Esophagus muscularis mucosa (tissue), 3 donors: ENCODE measurements around the gene TMSB10.

Source experiments
- CTCF ChIP-seq, 3 experiments: fragments of 200-600 bp in 2 of 3; fragments of 450-650 bp in 1 of 3; sonication (generic) in 2 of 3; IDR thresholded peaks; one replicate each; pipeline ENCODE4 v1.5.1; 2017 to 2019; ENCODE audit warnings: antibody characterized with exemption in 3 of 3, mild to moderate bottlenecking in 2 of 3, moderate library complexity in 1 of 3
- POLR2A ChIP-seq: fragments of 450-650 bp; IDR thresholded peaks from one replicate; pipeline ENCODE4 v1.6.1; 2017; ENCODE audit warnings: antibody characterized with exemption, moderate library complexity, mild to moderate bottlenecking, low read depth

DNA sequence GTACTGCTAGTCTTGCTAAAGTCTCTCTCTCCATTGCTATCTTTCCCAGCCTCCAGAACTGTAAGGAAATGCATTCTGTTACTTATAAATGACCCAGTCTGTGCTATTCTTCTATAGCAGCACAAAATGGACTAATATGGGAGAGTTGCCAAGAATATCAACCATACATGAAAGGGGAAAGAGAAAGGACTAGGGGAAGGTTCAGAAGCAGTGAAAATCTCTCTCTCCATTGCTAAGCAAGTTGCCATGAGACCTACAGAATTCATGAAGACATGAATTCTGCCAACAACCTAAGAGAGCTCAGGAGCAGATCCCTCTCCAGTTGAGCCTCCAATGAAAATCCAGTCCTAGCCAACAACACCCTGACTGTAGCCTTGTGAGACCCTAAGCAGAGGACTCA lies 21.0 kb upstream of the TMSB10 start:
- TF ChIP-seq POLR2A, result no peak
- no peak for TF ChIP-seq CTCF (IDR thresholded peaks at IDR 0.05)
